SK-N-MC (cell line): ENCODE measurements around the gene CDH15.

Experiments used
- EZH2 ChIP-seq: fragments of 200-600 bp; sonication (generic); IDR thresholded peaks from one replicate; pipeline ENCODE4 v1.6.1; 2017; ENCODE audit warnings: antibody characterized with exemption
- POLR2AphosphoS5 ChIP-seq: IDR thresholded peaks from 2 replicates; pipeline ENCODE4 v1.6.1; 2012; ENCODE audit warnings: mild to moderate bottlenecking, low read depth, low read length, borderline replicate concordance

- no peak; the same call in 1 of the 2 replicates for TF ChIP-seq POLR2AphosphoS5
- TF ChIP-seq EZH2: no peak
Measured at GRCh38 chr16:89154390-89155183, 17.0 kb upstream of the CDH15 start.
